ENCODE measurements around the gene GDI1. TPM values are rescaled to one million over a fixed set of nuclear protein-coding genes. Genes with fewer than 3 reads are reported as not detected.

GDI1 gene
- total and polyA plus RNA-seq, 10 of the 15 experiments (the other 5 are each of a cell fraction or from before 2014, with no cell fraction given) = 0.92 to 102 (median 49.6) TPM

- TF ChIP-seq ZBTB40 (IDR thresholded peaks at IDR 0.05; ENCODE audit: borderline replicate concordance) = no peak
- TF ChIP-seq FOXK2 (IDR thresholded peaks at IDR 0.05) = no peak
- TF ChIP-seq TCF3 (IDR thresholded peaks at IDR 0.05; ENCODE audit: borderline replicate concordance, insufficient read depth, low read depth, low read length) = no peak
- TF ChIP-seq ESRRA (IDR thresholded peaks at IDR 0.05; ENCODE audit: low read length) = no peak
- no peak for TF ChIP-seq BCLAF1 (IDR thresholded peaks at IDR 0.05)
- TF ChIP-seq ATF2 (IDR thresholded peaks at IDR 0.05; ENCODE audit: low read length) = no peak
These were observed 53.1 kb downstream of the GDI1 start (continued) for GRCh38 chrX:154490021-154490413.
